HL-60 (cell line): Measurements from ENCODE around the gene PIP5K1A.
"Not testable (repeated sequence)": the region's sequence is repeated elsewhere in the genome, so short reads cannot be mapped to it uniquely, and the experiment has no call there.

ENCODE experiments used
- DNase-seq, 2 experiments: peaks; one replicate each; pipeline ENCODE4 v3.0.0-alpha.2; 2010 to 2020; ENCODE audit warnings: low read depth in 1 of 2, low spot score in 1 of 2
- H3K27ac ChIP-seq: fragments of 250-450 bp; sonication (Bioruptor Pico); replicated peaks from 2 replicates; pipeline ENCODE4 v1.5.1; 2020; ENCODE audit warnings: mild to moderate bottlenecking, moderate library complexity
- H3K27me3 ChIP-seq: fragments of 250-450 bp; sonication (Bioruptor Pico); 2 replicates; pipeline ENCODE4 v1.5.1; 2021; ENCODE audit warnings: mild to moderate bottlenecking, moderate library complexity; ENCODE audit not compliant: insufficient read depth, poor library complexity, severe bottlenecking
- H3K4me3 ChIP-seq: replicated peaks from 2 replicates; pipeline ENCODE4 v1.5.1; 2011; ENCODE audit warnings: mild to moderate bottlenecking, control low read depth, low read length; ENCODE audit not compliant: insufficient read depth
- GABPA ChIP-seq: IDR thresholded peaks from 2 replicates; pipeline ENCODE4 v1.6.1; 2012; ENCODE audit warnings: low read depth
- POLR2AphosphoS5 ChIP-seq: IDR thresholded peaks from 2 replicates; pipeline ENCODE4 v1.6.1; 2012; ENCODE audit warnings: low read depth
- REST ChIP-seq: IDR thresholded peaks from 2 replicates; pipeline ENCODE4 v1.6.1; 2012; ENCODE audit warnings: low read depth; ENCODE audit not compliant: insufficient replicate concordance
- SPI1 ChIP-seq: IDR thresholded peaks from 2 replicates; pipeline ENCODE4 v1.6.1; 2012; ENCODE audit warnings: low read depth, mild to moderate bottlenecking, borderline replicate concordance
- TF ChIP-seq, protein P1 (sequence below): IDR thresholded peaks from one replicate; pipeline ENCODE4 v1.5.1; 2011; ENCODE audit warnings: low read length, control low read depth, inconsistent platforms; ENCODE audit not compliant: insufficient read depth

Gene PIP5K1A

DNA sequence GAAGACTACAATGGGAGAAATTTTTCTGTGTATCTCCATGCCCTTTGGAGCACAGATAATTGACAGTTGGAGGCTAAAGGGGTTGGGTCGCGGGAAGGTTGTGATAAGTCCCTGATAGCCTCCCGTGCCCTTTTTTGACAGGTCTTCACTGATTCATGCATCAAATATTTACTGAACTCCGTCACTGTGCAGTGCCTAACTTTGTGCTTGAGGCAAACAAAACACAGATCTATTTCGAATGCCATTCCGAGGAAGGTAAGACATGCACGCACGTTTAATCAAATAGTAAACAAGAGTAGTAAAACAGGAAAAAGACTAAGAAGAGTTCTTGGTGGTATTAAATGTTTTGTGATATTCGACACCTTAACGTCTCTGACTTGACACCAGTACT is 494 bp upstream of the PIP5K1A start:
- no peak for DNase-seq
- Histone ChIP-seq H3K4me3 (peak overlapping the region; percentile 98), H3K27me3 (no peaks in the 10 kb centered on the region), H3K27ac (peak overlapping the region; percentile 81)
- TF ChIP-seq, protein P1, sequence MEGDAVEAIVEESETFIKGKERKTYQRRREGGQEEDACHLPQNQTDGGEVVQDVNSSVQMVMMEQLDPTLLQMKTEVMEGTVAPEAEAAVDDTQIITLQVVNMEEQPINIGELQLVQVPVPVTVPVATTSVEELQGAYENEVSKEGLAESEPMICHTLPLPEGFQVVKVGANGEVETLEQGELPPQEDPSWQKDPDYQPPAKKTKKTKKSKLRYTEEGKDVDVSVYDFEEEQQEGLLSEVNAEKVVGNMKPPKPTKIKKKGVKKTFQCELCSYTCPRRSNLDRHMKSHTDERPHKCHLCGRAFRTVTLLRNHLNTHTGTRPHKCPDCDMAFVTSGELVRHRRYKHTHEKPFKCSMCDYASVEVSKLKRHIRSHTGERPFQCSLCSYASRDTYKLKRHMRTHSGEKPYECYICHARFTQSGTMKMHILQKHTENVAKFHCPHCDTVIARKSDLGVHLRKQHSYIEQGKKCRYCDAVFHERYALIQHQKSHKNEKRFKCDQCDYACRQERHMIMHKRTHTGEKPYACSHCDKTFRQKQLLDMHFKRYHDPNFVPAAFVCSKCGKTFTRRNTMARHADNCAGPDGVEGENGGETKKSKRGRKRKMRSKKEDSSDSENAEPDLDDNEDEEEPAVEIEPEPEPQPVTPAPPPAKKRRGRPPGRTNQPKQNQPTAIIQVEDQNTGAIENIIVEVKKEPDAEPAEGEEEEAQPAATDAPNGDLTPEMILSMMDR = no peak
- no peak for TF ChIP-seq SPI1
- no peak for TF ChIP-seq POLR2AphosphoS5
- no peak for TF ChIP-seq REST
- TF ChIP-seq GABPA = no peak

- H3K27me3 ChIP-seq = no peaks in the 10 kb centered on the region
- H3K4me3 ChIP-seq = peak overlapping the region; percentile 98
- DNase-seq = peak in 1 of 2 experiments; percentile 6
- TF ChIP-seq GABPA = no peak
- TF ChIP-seq POLR2AphosphoS5 = no peak
- TF ChIP-seq REST = no peak
- TF ChIP-seq, protein P1 = no peak
- no peak for TF ChIP-seq SPI1
- H3K27ac ChIP-seq = peak overlapping the region; percentile 81; the same call in 1 of the 2 replicates
Measured at GRCh38 chr1:151199873-151200581, 1.7 kb downstream of the PIP5K1A start.

DNA sequence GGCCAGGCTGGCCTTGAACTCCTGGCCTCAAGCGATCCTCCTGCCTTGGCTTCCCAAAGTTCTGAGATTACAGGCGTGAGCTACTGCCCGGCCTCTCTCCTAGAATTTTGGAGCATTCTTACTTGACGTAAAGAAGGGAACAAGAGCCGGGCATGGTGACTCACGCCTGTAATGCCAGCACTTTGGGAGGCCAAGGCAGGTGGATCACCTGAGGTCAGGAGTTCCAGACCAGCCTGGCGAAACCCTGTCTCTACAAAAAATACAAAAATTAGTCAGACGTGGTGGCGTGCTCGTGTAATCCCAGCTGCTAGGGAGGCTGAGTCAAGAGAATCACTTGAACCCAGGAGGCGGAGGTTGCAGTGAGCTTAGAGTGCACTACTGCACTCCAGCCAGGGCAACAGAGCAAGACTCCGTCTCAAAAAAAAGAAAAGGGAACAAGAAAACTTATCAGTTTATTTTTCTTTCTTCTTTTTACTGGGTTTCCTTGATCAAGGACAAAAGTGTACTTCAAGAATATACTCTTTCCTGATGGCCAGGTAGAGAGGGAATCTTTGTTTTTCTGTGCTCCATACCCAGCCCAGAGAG is 7.1 kb downstream of the PIP5K1A start:
- not testable (repeated sequence) for DNase-seq, H3K27ac ChIP-seq, H3K4me3 ChIP-seq, H3K27me3 ChIP-seq

- DNase-seq = no peak
- Histone ChIP-seq H3K27ac (no peak overlapping the region), H3K4me3 (no peak overlapping the region), H3K27me3 (no peaks in the 10 kb centered on the region)
- TF ChIP-seq REST (no peak), GABPA (no peak), POLR2AphosphoS5 (no peak), SPI1 (no peak)
- TF ChIP-seq, protein P1 = no peak
Measured at GRCh38 chr1:151210830-151211229, 12.5 kb downstream of the PIP5K1A start.
